ENCODE results near the gene OR4N5. TPM values are rescaled to one million over a fixed set of nuclear protein-coding genes. Genes with fewer than 3 reads are reported as not detected.
"Not testable (repeated sequence)": the region's sequence is repeated elsewhere in the genome, so short reads cannot be mapped to it uniquely, and the experiment has no call there.

Gene OR4N5
- total RNA-seq: not detected

GRCh38 chr14:20138520-20138919, at the start of gene OR4N5:
Gene OR4N5 (plus strand): TSS chr14:20138820. CDS start chr14:20143736, 4,916 bp downstream.
- H3K27ac ChIP-seq: no peak within 1 kb of the TSS
- no peak for DNase-seq
- H3K27me3 ChIP-seq: no peaks in the 10 kb centered on the region
- H3K9me3 ChIP-seq: no peaks in the 10 kb centered on the region
- no peak within 1 kb of the TSS for H3K4me3 ChIP-seq
- TF ChIP-seq POLR2A (IDR thresholded peaks at IDR 0.05): no peak
- TF ChIP-seq CTCF (IDR thresholded peaks at IDR 0.05): no peak
- no peaks in the 10 kb centered on the region for H3K4me1 ChIP-seq
- no peaks in the 10 kb centered on the region for H3K36me3 ChIP-seq

GRCh38 chr14:20092050-20092449, 46.6 kb upstream of the OR4N5 start:
- Histone ChIP-seq H3K4me1 (no peaks in the 10 kb centered on the region), H3K27me3 (no peaks in the 10 kb centered on the region), H3K9me3 (no peaks in the 10 kb centered on the region), H3K4me3 (no peak overlapping the region), H3K27ac (no peak overlapping the region), H3K36me3 (no peaks in the 10 kb centered on the region)
- TF ChIP-seq CTCF (IDR thresholded peaks at IDR 0.05): no peak
- TF ChIP-seq POLR2A (IDR thresholded peaks at IDR 0.05): no peak
- no peak for DNase-seq

GRCh38 chr14:20093442-20093841, 45.2 kb upstream of the OR4N5 start:
- no peak for DNase-seq
- H3K4me1 ChIP-seq: no peaks in the 10 kb centered on the region
- H3K9me3 ChIP-seq: no peaks in the 10 kb centered on the region
- TF ChIP-seq POLR2A (IDR thresholded peaks at IDR 0.05) (no peak), CTCF (IDR thresholded peaks at IDR 0.05) (no peak)
- H3K4me3 ChIP-seq: no peak overlapping the region
- no peaks in the 10 kb centered on the region for H3K36me3 ChIP-seq
- no peaks in the 10 kb centered on the region for H3K27me3 ChIP-seq
- H3K27ac ChIP-seq: no peak overlapping the region

GRCh38 chr14:20098926-20099770, 39.5 kb upstream of the OR4N5 start:
- H3K36me3 ChIP-seq, DNase-seq, H3K27me3 ChIP-seq, H3K4me1 ChIP-seq, H3K9me3 ChIP-seq, H3K4me3 ChIP-seq, H3K27ac ChIP-seq: not testable (repeated sequence)

GRCh38 chr14:20110438-20110837, 28.2 kb upstream of the OR4N5 start, which contains the start of gene OR4K17:
Gene OR4K17 (plus strand): TSS chr14:20110739. CDS start chr14:20117500, 6,761 bp downstream.
- no peak for DNase-seq
- H3K27ac ChIP-seq: no peak within 1 kb of the TSS

More at GRCh38 chr14:20110438-20110837, 28.2 kb upstream of the OR4N5 start, which contains the start of gene OR4K17:
- no peaks in the 10 kb centered on the region for H3K4me1 ChIP-seq
- H3K4me3 ChIP-seq: no peak within 1 kb of the TSS
- no peaks in the 10 kb centered on the region for H3K27me3 ChIP-seq
- TF ChIP-seq POLR2A (IDR thresholded peaks at IDR 0.05) (no peak), CTCF (IDR thresholded peaks at IDR 0.05) (no peak)
- H3K36me3 ChIP-seq: no peaks in the 10 kb centered on the region
- no peaks in the 10 kb centered on the region for H3K9me3 ChIP-seq
